GM21529 (cell line): ENCODE results near the gene AFP.

Experiments used
- ATAC-seq: cut with Tn5 transposase; IDR thresholded peaks from one replicate; pipeline ENCODE4 v1.9.1; 2021; ENCODE audit not compliant: unreplicated experiment

Gene AFP

GRCh38 chr4:73436674-73437557 lies 895 bp downstream of the AFP start:
- ATAC-seq, result no peak

GRCh38 chr4:73437558-73437956 lies 1.5 kb downstream of the AFP start:
- ATAC-seq, result no peak

GRCh38 chr4:73438048-73438447 lies 2.0 kb downstream of the AFP start:
- ATAC-seq, result no peak

- ATAC-seq, result no peak
Observed at GRCh38 chr4:73438582-73439215, 2.7 kb downstream of the AFP start.

- no peak for ATAC-seq
Observed at GRCh38 chr4:73439445-73439844, 3.4 kb downstream of the AFP start.

GRCh38 chr4:73439991-73440390 lies 4.0 kb downstream of the AFP start:
- no peak for ATAC-seq

GRCh38 chr4:73440653-73441052 lies 4.6 kb downstream of the AFP start:
- ATAC-seq, result no peak

- ATAC-seq, result no peak
Observed at GRCh38 chr4:73442275-73442674, 6.3 kb downstream of the AFP start.

GRCh38 chr4:73443224-73443623 lies 7.2 kb downstream of the AFP start:
- no peak for ATAC-seq

GRCh38 chr4:73445383-73446335 lies 9.6 kb downstream of the AFP start:
- ATAC-seq, result no peak

- peak; percentile 100 for ATAC-seq
Observed at GRCh38 chr4:73446336-73446938, 10.4 kb downstream of the AFP start.

GRCh38 chr4:73447671-73448070 lies 11.7 kb downstream of the AFP start:
- no peak for ATAC-seq

- no peak for ATAC-seq
Observed at GRCh38 chr4:73448448-73449203, 12.6 kb downstream of the AFP start.

- ATAC-seq, result no peak
Observed at GRCh38 chr4:73450398-73451004, 14.5 kb downstream of the AFP start.

GRCh38 chr4:73451404-73451803 lies 15.4 kb downstream of the AFP start:
- no peak for ATAC-seq

GRCh38 chr4:73451981-73452747 lies 16.1 kb downstream of the AFP start:
- ATAC-seq, result no peak

GRCh38 chr4:73452953-73453700 lies 17.1 kb downstream of the AFP start:
- no peak for ATAC-seq

GRCh38 chr4:73453701-73454005 lies 17.6 kb downstream of the AFP start:
- no peak for ATAC-seq

- no peak for ATAC-seq
Observed at GRCh38 chr4:73454920-73455319, 18.9 kb downstream of the AFP start.
